ENCODE measurements around the gene MAN1B1. TPM values are rescaled to one million over a fixed set of nuclear protein-coding genes. Genes with fewer than 3 reads are reported as not detected.

MAN1B1 gene
- total RNA-seq, 1 donor from 2014 or later: 24.6 TPM

DNA sequence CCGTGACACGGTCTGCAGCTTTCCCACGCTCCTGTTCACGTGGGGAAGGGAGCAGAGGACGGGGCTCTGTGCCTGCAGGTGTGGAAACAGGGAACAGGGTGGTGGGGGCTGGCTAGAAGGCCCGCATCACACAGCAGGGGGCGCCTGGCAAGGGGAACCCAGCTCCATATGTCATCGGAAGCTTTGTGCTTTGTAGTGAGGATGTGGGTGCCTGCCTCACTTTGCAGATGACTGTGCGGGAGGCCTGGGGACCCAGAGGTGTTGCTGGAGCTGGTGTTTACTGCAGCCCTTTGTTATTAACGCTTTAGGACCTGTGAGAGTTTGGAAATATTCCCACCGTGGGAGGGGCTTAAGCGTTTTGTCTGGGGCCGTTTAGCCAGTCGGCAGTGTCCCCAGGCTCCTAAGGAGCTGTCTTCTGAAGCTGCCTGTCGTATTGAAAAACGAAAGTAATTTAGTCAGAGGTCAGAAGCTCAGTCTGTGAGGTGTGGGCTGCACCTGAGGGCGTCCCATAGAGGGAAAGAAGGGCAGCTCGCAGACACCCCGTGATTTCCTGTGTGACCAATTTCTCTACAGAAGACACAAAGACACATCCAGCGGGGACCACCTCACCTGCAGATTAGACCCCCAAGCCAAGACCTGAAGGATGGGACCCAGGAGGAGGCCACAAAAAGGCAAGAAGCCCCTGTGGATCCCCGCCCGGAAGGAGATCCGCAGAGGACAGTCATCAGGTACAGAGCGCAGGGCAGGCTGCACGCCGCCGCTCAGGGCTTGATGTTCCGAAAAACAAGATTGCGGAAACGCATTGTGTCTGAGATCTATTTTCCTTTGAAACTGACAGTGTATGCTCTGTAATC lies 9.1 kb downstream of the MAN1B1 start:
- Histone ChIP-seq H3K9ac (no peak overlapping the region), H3F3A (ENCODE audit: low read depth) (no peaks in the 10 kb centered on the region), H3K4me3 (no peak overlapping the region), H3K36me3 (no peaks in the 10 kb centered on the region), H3K4me2 (no peak overlapping the region), H3K9me3 (ENCODE audit: low read depth) (no peaks in the 10 kb centered on the region), H3K79me2 (ENCODE audit: low read depth) (no peaks in the 10 kb centered on the region), H3K27ac (no peak overlapping the region), H3K27me3 (no peaks in the 10 kb centered on the region), H3K4me1 (no peaks in the 10 kb centered on the region), H4K20me1 (ENCODE audit: low read depth) (no peaks in the 10 kb centered on the region), H2AFZ (replicated peaks) (no peak overlapping the region)
- no peak overlapping the region for H3K27ac Mint-ChIP-seq
- H3K4me3 Mint-ChIP-seq: no peak overlapping the region
- peaks cover 2% of the 10 kb centered on the region for H3K27me3 Mint-ChIP-seq (ENCODE audit: insufficient read depth, low read depth)
- peaks cover 8% of the 10 kb centered on the region for H3K36me3 Mint-ChIP-seq
- no peak for DNase-seq (ENCODE audit: low spot score)
- no peaks in the 10 kb centered on the region for H3K9me3 Mint-ChIP-seq
- H3K4me1 Mint-ChIP-seq: no peaks in the 10 kb centered on the region
- TF ChIP-seq, protein P1, sequence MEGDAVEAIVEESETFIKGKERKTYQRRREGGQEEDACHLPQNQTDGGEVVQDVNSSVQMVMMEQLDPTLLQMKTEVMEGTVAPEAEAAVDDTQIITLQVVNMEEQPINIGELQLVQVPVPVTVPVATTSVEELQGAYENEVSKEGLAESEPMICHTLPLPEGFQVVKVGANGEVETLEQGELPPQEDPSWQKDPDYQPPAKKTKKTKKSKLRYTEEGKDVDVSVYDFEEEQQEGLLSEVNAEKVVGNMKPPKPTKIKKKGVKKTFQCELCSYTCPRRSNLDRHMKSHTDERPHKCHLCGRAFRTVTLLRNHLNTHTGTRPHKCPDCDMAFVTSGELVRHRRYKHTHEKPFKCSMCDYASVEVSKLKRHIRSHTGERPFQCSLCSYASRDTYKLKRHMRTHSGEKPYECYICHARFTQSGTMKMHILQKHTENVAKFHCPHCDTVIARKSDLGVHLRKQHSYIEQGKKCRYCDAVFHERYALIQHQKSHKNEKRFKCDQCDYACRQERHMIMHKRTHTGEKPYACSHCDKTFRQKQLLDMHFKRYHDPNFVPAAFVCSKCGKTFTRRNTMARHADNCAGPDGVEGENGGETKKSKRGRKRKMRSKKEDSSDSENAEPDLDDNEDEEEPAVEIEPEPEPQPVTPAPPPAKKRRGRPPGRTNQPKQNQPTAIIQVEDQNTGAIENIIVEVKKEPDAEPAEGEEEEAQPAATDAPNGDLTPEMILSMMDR (IDR thresholded peaks at IDR 0.05): no peak
- TF ChIP-seq EZH2 (IDR thresholded peaks at IDR 0.05) (no peak), EZH2phosphoT487 (IDR thresholded peaks at IDR 0.05) (no peak)

DNA sequence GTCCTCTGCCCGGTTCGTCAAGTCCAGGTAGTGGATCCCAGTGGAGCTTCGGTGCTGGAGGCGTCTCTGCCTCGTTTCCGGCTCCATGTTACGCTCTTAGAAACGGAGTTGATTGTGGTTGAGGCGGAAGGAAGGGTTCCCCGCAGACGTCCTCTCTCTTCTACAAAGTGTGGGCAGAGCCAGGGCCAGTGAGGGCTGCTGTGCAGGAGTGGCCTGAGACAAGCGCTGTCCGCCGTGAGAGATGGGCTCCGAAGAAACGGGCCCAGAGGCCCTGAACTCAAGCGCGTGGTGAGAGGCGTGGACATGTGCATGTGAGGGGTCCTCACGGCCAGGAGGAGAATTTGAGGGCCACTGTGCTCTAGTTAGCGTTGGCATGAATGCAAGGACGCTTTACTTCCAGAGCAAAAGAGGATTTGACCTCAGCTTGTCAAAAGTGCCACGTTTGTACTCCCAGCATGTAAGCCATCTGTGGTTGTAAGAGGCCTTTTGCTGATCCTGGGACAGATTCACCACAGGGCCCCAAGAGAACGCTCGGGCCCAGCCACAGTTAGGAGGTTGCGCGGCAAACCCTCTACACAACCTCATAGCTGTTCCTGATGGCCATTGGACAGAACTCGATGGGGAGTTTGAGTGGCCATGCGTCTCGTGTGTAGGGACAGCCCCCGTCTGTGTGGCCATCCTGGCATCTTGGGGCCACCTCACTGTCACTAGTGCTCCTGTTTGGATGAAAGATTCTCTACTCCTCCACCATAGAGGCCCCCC lies 10.2 kb downstream of the MAN1B1 start:
- Histone ChIP-seq H3K4me1 (no peaks in the 10 kb centered on the region), H3K4me2 (no peak overlapping the region), H3K9me3 (ENCODE audit: low read depth) (no peaks in the 10 kb centered on the region), H3K27me3 (no peaks in the 10 kb centered on the region), H3K36me3 (no peaks in the 10 kb centered on the region), H2AFZ (replicated peaks) (no peak overlapping the region), H3K4me3 (no peak overlapping the region), H3K79me2 (ENCODE audit: low read depth) (no peaks in the 10 kb centered on the region), H3F3A (ENCODE audit: low read depth) (peaks cover 6% of the 10 kb centered on the region), H3K9ac (no peak overlapping the region), H3K27ac (no peak overlapping the region), H4K20me1 (ENCODE audit: low read depth) (no peaks in the 10 kb centered on the region)
- TF ChIP-seq, protein P1 (IDR thresholded peaks at IDR 0.05): no peak
- TF ChIP-seq EZH2phosphoT487 (IDR thresholded peaks at IDR 0.05): no peak
- no peaks in the 10 kb centered on the region for H3K4me1 Mint-ChIP-seq
- H3K4me3 Mint-ChIP-seq: no peak overlapping the region
- peaks cover 2% of the 10 kb centered on the region for H3K27me3 Mint-ChIP-seq (ENCODE audit: insufficient read depth, low read depth)
- no peak for DNase-seq (ENCODE audit: low spot score)
- H3K9me3 Mint-ChIP-seq: no peaks in the 10 kb centered on the region
- H3K36me3 Mint-ChIP-seq: peaks cover 8% of the 10 kb centered on the region
- H3K27ac Mint-ChIP-seq: no peak overlapping the region

DNA sequence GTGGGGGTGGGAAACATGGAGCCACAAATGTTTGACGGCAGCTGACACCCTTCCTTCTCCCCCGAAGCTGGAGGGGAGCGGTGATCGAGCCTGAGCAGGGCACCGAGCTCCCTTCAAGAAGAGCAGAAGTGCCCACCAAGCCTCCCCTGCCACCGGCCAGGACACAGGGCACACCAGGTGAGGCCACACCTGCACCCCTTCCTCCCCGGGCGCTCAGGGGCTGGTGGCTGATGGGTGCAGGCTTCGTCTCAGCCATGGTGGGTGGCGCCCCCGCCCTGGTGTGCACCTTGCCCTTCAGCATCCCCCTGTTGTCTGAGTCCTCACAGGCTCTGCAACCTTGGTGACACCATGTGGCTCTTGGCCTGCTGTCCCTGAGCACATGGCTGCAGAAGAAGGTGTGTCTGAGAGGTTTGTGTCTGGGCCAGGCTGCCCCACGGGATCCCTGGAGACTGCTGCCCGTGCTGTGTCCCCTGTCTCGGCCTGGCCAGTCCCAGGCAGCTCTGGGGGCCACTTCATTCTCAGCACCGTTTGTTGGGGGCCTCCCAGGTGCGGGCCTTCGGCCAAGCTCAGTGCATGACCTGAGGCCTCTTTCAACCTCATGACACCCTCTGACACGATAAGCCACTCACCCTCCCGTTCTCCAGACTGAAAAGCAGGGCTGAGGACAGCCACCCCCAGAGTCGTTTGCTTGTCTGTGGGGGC lies 11.1 kb downstream of the MAN1B1 start:
- H3K4me3 Mint-ChIP-seq: no peak overlapping the region
- Histone ChIP-seq H3K36me3 (no peaks in the 10 kb centered on the region), H3K4me2 (no peak overlapping the region), H3K9ac (no peak overlapping the region), H3K9me3 (ENCODE audit: low read depth) (no peaks in the 10 kb centered on the region), H3K4me1 (no peaks in the 10 kb centered on the region), H3K27me3 (no peaks in the 10 kb centered on the region), H4K20me1 (ENCODE audit: low read depth) (no peaks in the 10 kb centered on the region), H3F3A (ENCODE audit: low read depth) (peaks cover 12% of the 10 kb centered on the region), H3K4me3 (no peak overlapping the region), H3K79me2 (ENCODE audit: low read depth) (no peaks in the 10 kb centered on the region), H2AFZ (replicated peaks) (no peak overlapping the region), H3K27ac (no peak overlapping the region)
- peaks cover 2% of the 10 kb centered on the region for H3K27me3 Mint-ChIP-seq (ENCODE audit: insufficient read depth, low read depth)
- no peak for DNase-seq (ENCODE audit: low spot score)
- no peaks in the 10 kb centered on the region for H3K9me3 Mint-ChIP-seq
- no peaks in the 10 kb centered on the region for H3K4me1 Mint-ChIP-seq
- H3K36me3 Mint-ChIP-seq: peaks cover 8% of the 10 kb centered on the region
- H3K27ac Mint-ChIP-seq: no peak overlapping the region
- TF ChIP-seq, protein P1 (IDR thresholded peaks at IDR 0.05): no peak
- TF ChIP-seq EZH2phosphoT487 (IDR thresholded peaks at IDR 0.05): no peak
- TF ChIP-seq EZH2 (IDR thresholded peaks at IDR 0.05): no peak
